GM18526 (cell line): ENCODE results near the gene WNK1.

Source experiments
- POLR2A ChIP-seq: IDR thresholded peaks from 3 replicates; pipeline ENCODE4 v1.6.1; 2011; ENCODE audit not compliant: insufficient read length; ENCODE audit errors: extremely low read depth

Gene WNK1

DNA sequence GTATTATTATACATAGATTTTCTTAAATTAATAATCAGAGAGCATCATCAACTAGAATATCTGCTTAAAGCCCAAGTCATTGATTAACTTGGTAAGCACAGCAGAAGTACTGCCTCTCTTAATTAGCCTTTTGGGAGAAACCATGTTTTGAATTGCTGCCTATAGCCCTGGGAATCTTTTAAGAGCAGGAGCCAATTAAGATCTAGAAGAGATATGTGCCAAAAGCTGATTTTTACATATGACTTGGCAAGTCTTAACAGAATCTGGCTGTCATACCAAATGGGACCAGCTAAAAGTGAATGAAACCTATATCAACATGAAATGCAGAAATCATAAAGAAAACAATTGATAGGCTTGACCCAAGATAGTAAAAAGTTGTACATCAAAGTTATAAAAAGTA, 23.2 kb upstream of the WNK1 start:
- TF ChIP-seq POLR2A, result no peak

DNA sequence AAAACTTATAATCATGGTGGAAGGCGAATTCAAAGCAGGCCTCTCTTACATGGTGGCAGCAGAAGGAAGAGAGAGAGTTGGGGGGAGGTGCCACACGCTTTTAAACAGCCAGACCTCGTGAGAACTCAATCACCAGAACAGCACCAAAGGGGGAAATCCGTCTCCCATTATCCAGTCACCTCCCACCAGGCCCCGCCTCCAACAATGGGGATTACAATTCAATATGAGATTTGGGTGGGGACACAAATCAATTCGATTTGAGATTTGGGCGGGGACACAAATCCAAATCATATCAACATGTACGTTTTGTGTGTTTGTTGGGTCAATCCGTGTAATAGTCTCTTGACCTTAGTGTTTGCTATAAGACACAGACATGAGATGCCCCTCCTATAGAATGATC, 21.8 kb upstream of the WNK1 start:
- TF ChIP-seq POLR2A, result no peak

DNA sequence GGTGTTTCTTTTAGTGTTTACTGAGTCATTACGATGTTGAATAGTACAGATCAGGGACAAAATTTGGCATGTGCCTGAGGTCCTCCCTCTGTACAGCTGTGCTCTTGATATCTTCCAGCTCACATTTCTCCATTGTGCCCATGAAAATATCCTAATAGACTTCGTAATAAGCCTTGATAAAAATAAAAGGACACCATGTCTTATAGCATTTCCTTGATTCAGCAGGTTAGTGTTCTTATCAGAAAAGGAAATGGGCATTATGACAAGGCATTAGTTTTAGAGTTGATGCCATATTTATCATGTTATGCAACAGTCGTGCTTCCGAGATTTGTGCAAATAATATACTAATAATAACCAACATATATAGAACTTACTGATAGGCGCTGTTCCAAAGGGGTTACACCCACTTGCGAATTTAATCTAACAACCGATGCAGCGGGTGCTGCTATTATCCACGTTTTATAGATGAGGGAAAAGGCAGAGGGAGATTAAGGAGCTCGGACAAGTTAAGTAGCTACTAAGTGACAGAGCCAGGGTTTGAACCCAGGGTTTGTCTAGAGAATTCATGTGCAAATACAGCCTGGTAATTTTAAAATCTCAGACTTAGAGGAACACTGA, 15.1 kb upstream of the WNK1 start:
- TF ChIP-seq POLR2A, result no peak

GRCh38 chr12:738712-739111, 13.7 kb upstream of the WNK1 start:
- TF ChIP-seq POLR2A, result no peak

GRCh38 chr12:739349-739748, 13.0 kb upstream of the WNK1 start:
- TF ChIP-seq POLR2A, result no peak

DNA sequence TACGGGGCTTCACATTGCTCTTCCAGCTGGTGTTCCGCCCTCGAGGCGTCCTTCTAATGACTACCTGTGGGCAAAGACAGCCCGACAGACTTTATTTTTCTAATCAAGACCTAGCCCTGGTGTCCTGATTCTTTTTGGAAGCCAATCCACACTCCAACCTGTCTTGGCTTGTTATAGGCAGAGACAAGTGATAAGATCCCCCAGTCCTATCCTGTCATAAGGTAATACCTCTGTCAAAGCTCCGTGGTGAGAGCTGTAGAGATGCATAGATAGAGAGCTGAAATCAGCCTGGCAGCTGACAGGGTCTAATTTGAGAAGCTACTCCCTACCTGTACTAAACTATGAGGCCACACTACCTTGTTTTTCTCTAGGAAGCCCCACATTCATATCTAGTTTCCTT, 11.5 kb upstream of the WNK1 start:
- no peak for TF ChIP-seq POLR2A

- TF ChIP-seq POLR2A, result no peak
Measured at GRCh38 chr12:749751-750270, 2.6 kb upstream of the WNK1 start.

- no peak for TF ChIP-seq POLR2A
Measured at GRCh38 chr12:750366-751191, 1.8 kb upstream of the WNK1 start.

DNA sequence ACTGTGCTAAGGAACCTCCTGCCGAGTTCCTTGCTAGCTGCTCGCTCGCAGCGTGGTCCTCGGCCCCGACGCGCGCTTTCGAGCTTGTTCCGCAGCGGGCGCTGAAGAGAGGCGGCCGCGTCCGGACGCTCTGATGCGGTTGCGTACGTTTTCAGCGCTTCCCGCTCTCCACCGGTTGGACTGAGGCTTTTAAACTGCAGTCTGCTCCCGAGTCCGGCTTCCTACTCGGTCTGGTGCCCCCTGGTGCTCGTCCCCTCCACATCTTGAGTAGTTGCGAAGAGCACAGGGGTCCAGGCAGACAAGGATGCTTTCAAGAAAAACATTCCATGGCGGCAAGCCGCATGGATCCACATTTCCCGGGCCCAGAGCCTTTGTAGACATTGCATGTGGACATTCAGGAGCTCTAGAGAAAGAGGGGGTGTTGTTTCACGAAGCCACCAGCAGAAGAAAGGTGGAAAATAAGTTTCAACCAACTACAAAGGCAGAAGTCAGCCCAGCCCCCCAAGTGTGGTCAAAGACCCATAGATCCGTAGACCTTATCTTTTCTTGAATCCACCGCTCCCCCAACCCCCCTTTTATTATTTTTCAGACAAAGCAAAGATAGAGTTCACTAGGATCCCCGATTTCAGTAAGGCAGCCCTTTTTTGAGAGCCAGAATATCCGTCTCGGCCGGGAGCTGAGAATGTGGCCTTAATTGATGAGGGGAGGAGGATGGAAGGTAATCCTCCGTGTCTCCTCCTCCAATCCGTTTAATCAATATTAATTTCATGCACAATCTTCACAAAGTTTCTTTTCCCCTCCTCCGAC, 984 bp upstream of the WNK1 start:
- peak; percentile 91 for TF ChIP-seq POLR2A

DNA sequence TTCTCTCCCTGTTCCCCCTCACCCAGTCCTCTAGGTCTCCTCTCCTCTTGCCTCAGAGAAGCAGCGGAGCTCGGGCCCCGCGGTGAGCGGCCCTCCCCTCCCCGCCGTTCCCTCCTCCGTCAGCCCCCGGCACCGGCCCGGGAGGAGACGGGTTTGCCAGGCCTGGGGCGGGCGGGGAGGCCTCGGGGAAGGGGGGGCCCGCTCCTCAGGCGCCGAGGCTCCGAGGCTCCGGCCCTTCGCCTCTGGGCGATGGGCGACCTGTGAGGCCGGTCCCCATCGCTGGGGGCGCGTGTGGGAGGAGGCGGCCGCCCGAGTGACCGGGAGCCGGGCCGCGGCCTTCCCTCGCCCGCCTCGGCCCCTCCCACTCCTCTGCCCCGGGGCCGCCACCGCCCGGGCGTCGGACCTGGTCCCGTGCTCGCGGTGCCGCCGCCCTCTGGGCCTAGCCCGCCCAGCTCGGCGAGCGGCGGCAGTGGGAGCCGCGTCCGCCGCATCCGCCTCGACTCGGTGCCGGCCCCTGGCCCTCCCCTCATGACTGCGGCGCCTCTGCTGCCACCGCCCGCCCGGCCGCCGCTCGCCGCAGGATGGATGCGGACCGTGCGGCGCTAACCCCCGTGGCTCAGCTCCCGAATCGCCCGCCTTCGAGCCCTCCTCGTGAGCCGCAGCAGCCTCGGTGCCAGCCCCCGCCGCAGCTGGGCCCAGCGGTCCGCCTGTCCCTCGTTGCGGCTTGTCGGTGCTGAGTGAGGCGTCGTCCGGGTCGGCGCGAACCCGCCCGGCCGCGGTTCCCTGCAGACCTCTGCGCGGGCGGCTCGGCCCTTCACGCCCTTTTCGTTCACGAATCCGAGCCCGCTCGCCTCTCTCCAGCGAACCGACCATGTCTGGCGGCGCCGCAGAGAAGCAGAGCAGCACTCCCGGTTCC, 574 bp downstream of the WNK1 start:
- TF ChIP-seq POLR2A, result peak; percentile 31

DNA sequence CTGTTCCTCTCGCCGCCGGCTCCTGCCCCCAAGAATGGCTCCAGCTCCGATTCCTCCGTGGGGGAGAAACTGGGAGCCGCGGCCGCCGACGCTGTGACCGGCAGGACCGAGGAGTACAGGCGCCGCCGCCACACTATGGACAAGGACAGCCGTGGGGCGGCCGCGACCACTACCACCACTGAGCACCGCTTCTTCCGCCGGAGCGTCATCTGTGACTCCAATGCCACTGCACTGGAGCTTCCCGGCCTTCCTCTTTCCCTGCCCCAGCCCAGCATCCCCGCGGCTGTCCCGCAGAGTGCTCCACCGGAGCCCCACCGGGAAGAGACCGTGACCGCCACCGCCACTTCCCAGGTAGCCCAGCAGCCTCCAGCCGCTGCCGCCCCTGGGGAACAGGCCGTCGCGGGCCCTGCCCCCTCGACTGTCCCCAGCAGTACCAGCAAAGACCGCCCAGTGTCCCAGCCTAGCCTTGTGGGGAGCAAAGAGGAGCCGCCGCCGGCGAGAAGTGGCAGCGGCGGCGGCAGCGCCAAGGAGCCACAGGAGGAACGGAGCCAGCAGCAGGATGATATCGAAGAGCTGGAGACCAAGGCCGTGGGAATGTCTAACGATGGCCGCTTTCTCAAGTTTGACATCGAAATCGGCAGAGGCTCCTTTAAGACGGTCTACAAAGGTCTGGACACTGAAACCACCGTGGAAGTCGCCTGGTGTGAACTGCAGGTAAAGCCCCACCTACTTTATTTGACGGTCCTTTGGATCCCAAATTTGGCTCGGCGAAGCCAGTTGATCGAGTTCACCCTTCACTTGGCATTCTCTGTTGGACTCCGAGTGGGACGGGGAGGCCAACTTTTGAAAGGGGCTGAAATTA, 1.5 kb downstream of the WNK1 start:
- no peak for TF ChIP-seq POLR2A

- TF ChIP-seq POLR2A, result no peak
Measured at GRCh38 chr12:754473-754820, 2.1 kb downstream of the WNK1 start.

GRCh38 chr12:754851-755562, 2.6 kb downstream of the WNK1 start:
- TF ChIP-seq POLR2A, result no peak

DNA sequence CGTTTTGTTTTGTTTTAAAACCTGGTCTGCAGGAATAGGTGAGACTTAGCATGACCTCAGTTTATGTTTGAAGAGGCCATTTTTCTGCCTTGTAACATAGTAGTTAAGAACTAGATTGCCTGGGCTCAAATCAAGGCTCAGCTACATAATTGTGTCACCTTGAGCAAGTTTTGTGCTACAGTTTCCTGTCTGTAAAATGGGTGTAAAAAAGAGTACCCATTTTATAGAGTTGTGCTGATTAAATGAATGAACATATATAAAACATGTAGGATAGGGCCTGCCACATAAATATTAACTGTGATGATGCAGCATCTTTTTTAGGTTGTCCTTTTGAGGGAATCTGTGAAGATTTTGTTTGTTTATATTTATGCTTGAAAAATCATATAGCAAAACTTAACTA, 7.2 kb downstream of the WNK1 start:
- no peak for TF ChIP-seq POLR2A

- TF ChIP-seq POLR2A, result no peak
Measured at GRCh38 chr12:761256-761655, 8.9 kb downstream of the WNK1 start.
